ENCODE results near the gene COL27A1.

DNA sequence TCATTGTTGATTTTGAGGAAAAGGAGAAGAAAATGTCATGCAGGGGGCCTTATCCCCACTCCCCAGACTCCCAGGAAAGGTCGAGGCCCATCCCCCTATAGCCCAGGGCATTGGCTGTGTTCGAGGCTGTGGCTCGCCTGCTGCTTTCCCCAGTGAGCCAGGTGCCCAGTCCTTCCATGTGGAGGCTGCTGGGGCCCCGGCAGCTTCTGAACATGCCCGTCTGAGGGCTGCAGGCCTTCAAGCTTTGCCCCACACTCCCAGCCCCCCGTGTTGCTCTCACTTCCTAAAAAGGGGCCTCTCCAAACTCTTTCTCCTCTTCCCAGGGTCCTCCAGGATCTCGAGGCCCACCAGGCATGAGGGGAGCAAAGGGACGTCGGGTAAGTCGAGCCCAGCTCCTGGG, 102.9 kb downstream of the COL27A1 start:
- TF ChIP-seq, protein P1, sequence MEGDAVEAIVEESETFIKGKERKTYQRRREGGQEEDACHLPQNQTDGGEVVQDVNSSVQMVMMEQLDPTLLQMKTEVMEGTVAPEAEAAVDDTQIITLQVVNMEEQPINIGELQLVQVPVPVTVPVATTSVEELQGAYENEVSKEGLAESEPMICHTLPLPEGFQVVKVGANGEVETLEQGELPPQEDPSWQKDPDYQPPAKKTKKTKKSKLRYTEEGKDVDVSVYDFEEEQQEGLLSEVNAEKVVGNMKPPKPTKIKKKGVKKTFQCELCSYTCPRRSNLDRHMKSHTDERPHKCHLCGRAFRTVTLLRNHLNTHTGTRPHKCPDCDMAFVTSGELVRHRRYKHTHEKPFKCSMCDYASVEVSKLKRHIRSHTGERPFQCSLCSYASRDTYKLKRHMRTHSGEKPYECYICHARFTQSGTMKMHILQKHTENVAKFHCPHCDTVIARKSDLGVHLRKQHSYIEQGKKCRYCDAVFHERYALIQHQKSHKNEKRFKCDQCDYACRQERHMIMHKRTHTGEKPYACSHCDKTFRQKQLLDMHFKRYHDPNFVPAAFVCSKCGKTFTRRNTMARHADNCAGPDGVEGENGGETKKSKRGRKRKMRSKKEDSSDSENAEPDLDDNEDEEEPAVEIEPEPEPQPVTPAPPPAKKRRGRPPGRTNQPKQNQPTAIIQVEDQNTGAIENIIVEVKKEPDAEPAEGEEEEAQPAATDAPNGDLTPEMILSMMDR (conservative IDR thresholded peaks at IDR 0.05): no peak
- TF ChIP-seq ZFX (IDR thresholded peaks at IDR 0.05): no peak

Data from C4-2B (cell line).